Neuronal stem cell (in vitro differentiated cells): ENCODE measurements around the gene HDAC6. TPM values are rescaled to one million over a fixed set of nuclear protein-coding genes. Genes with fewer than 3 reads are reported as not detected.

ENCODE experiments used
- DNase-seq: peaks from one replicate; pipeline ENCODE4 v3.0.0-alpha.2; 2013; ENCODE audit warnings: low spot score
- H2AFZ ChIP-seq: one replicate; pipeline ENCODE4 v1.6.1; 2013; ENCODE audit warnings: mild to moderate bottlenecking, low read length, inconsistent platforms
- H2AK5ac ChIP-seq: 2 replicates; pipeline ENCODE4 v1.6.1; 2013; ENCODE audit warnings: low read depth, mild to moderate bottlenecking, inconsistent platforms, low read length, moderate library complexity, mixed read lengths
- H2BK120ac ChIP-seq: 2 replicates; pipeline ENCODE4 v1.6.1; 2013; ENCODE audit warnings: low read depth, mild to moderate bottlenecking, inconsistent platforms, low read length, moderate library complexity, mixed read lengths
- H2BK12ac ChIP-seq: one replicate; pipeline ENCODE4 v1.6.1; 2013; ENCODE audit warnings: low read length, inconsistent platforms
- H2BK15ac ChIP-seq: 2 replicates; pipeline ENCODE4 v1.6.1; 2013; ENCODE audit warnings: mild to moderate bottlenecking, low read length, inconsistent platforms, mixed read lengths
- H2BK5ac ChIP-seq: one replicate; pipeline ENCODE4 v1.6.1; 2013; ENCODE audit warnings: inconsistent platforms, mild to moderate bottlenecking, low read length, moderate library complexity
- H3K14ac ChIP-seq: one replicate; pipeline ENCODE4 v1.6.1; 2013; ENCODE audit warnings: low read length, inconsistent platforms
- H3K18ac ChIP-seq: 2 replicates; pipeline ENCODE4 v1.6.1; 2013; ENCODE audit warnings: low read length, inconsistent platforms
- H3K23ac ChIP-seq: 2 replicates; pipeline ENCODE4 v1.6.1; 2013; ENCODE audit warnings: low read depth, mild to moderate bottlenecking, mixed read lengths, low read length, inconsistent platforms; ENCODE audit not compliant: poor library complexity
- H3K27ac ChIP-seq: replicated peaks from 3 replicates; pipeline ENCODE4 v1.5.1; 2013; ENCODE audit warnings: low read length, inconsistent platforms
- H3K27me3 ChIP-seq, 3 experiments: 2 replicates each; pipeline ENCODE4 v1.6.1; 2013; ENCODE audit warnings: low read length in 3 of 3, mild to moderate bottlenecking in 2 of 3, inconsistent platforms in 1 of 3, low read depth in 1 of 3, mixed read lengths in 1 of 3, moderate library complexity in 1 of 3; ENCODE audit not compliant: control insufficient read depth in 3 of 3, insufficient read depth in 3 of 3
- H3K36me3 ChIP-seq, 2 donors: replicated peaks in 1 of 2; 2 replicates each; pipeline ENCODE4 v1.6.1; 2013; ENCODE audit warnings: low read length in 2 of 2; ENCODE audit not compliant: control insufficient read depth in 2 of 2, insufficient read depth in 2 of 2
- H3K4ac ChIP-seq: 2 replicates; pipeline ENCODE4 v1.6.1; 2013; ENCODE audit warnings: inconsistent platforms, mild to moderate bottlenecking, low read length, moderate library complexity
- H3K4me1 ChIP-seq, 2 donors: 1 replicate in 1 of 2; 2 replicates in 1 of 2; pipeline ENCODE4 v1.6.1; 2013; ENCODE audit warnings: low read length in 2 of 2, low read depth in 1 of 2; ENCODE audit not compliant: control insufficient read depth in 2 of 2, insufficient read depth in 1 of 2
- H3K4me2 ChIP-seq: one replicate; pipeline ENCODE4 v1.6.1; 2013; ENCODE audit warnings: mild to moderate bottlenecking, low read length, inconsistent platforms; ENCODE audit not compliant: insufficient read depth, poor library complexity, severe bottlenecking
- H3K4me3 ChIP-seq, 2 donors: 2 replicates each; pipeline ENCODE4 v1.5.1; 2013; ENCODE audit warnings: low read length in 2 of 2, mild to moderate bottlenecking in 2 of 2, inconsistent platforms in 1 of 2, moderate library complexity in 1 of 2
- H3K79me1 ChIP-seq: one replicate; pipeline ENCODE4 v1.6.1; 2013; ENCODE audit warnings: low read depth, mild to moderate bottlenecking, inconsistent platforms, low read length, moderate library complexity
- H3K9ac ChIP-seq: one replicate; pipeline ENCODE4 v1.6.1; 2013; ENCODE audit warnings: mild to moderate bottlenecking, low read depth, low read length, inconsistent platforms; ENCODE audit not compliant: poor library complexity
- H3K9me3 ChIP-seq, 2 donors: replicated peaks in 1 of 2; 2 replicates each; pipeline versions ENCODE3 to v1.6.1; 2013; ENCODE audit warnings: low read length in 2 of 2, mild to moderate bottlenecking in 2 of 2, inconsistent platforms in 1 of 2, low read depth in 1 of 2, mixed read lengths in 1 of 2, moderate library complexity in 1 of 2; ENCODE audit not compliant: control insufficient read depth in 2 of 2, insufficient read depth in 1 of 2
- H4K8ac ChIP-seq: one replicate; pipeline ENCODE4 v1.6.1; 2013; ENCODE audit warnings: low read depth, mild to moderate bottlenecking, inconsistent platforms, low read length, moderate library complexity
- H4K91ac ChIP-seq: one replicate; pipeline ENCODE4 v1.6.1; 2013; ENCODE audit warnings: low read length, low read depth, mild to moderate bottlenecking, inconsistent platforms; ENCODE audit not compliant: poor library complexity
- whole genome bisulfite sequencing, 2 donors: extraction: QIAGEN DNeasy Blood & Tissue Kit; methylation state at CpG; one replicate each; pipeline ENCODE4 v1.1.7; 2013; ENCODE audit warnings: missing lambda C conversion rate in 2 of 2, mixed read lengths in 1 of 2; ENCODE audit not compliant: insufficient read length in 2 of 2, insufficient replicate concordance in 1 of 2; ENCODE audit errors: extremely low coverage in 2 of 2; 5-methylcytosine and 5-hydroxymethylcytosine counted together
- polyA plus RNA-seq, 2 experiments: library from polyadenylated mRNA; stranded (reverse); fragments of 200-250 nt; gene quantifications; one replicate each; pipeline ENCODE4 v1.2.3, GENCODE V29; 2013

Gene HDAC6
- polyA plus RNA-seq (2013, experiment 1 of 2) = 118 TPM
- 116 TPM for polyA plus RNA-seq (2013, experiment 2 of 2)

GRCh38 chrX:48801280-48802088, at the start of gene HDAC6:
HDAC6 (plus strand) TSS chrX:48802067; CDS start chrX:48802693, 626 bp downstream.
- Histone ChIP-seq H3K9ac (peak within 1 kb of the TSS; percentile 92), H3K4me1 (peaks cover 5 to 8% of the 10 kb centered on the region in 2 donors), H3K27ac (peak within 1 kb of the TSS; percentile 97), H4K8ac (peak within 1 kb of the TSS; percentile 98), H2AFZ (peak within 1 kb of the TSS; percentile 93), H2BK15ac (no peak within 1 kb of the TSS), H3K27me3 (no peaks in the 10 kb centered on the region), H3K14ac (no peak within 1 kb of the TSS), H3K9me3 (no peaks in the 10 kb centered on the region), H2BK12ac (no peak within 1 kb of the TSS), H2BK5ac (no peak within 1 kb of the TSS), H2BK120ac (no peak within 1 kb of the TSS), H3K36me3 (peaks cover 10 to 28% of the 10 kb centered on the region in 2 donors), H4K91ac (no peak within 1 kb of the TSS), H3K23ac (peak within 1 kb of the TSS; percentile 97), H3K4me2 (peak within 1 kb of the TSS; percentile 73), H3K79me1 (no peaks in the 10 kb centered on the region), H2AK5ac (no peak within 1 kb of the TSS), H3K4ac (no peak within 1 kb of the TSS), H3K4me3 (peak within 1 kb of the TSS; percentile 74 to 95), H3K18ac (peak within 1 kb of the TSS; percentile 96)
- WGBS, 2 donors = no CpG with 5 or more reads among the region's 89 CpGs
- DNase-seq = peak; percentile 96

GRCh38 chrX:48752498-48752897, 49.4 kb upstream of the HDAC6 start:
- Histone ChIP-seq H3K23ac (no peak overlapping the region), H2AFZ (no peak overlapping the region), H3K4me3 (no peak overlapping the region), H3K18ac (no peak overlapping the region), H2AK5ac (no peak overlapping the region), H3K36me3 (no peaks in the 10 kb centered on the region), H2BK15ac (no peak overlapping the region), H3K14ac (no peak overlapping the region), H3K27ac (no peak overlapping the region), H3K9me3 (no peaks in the 10 kb centered on the region), H4K91ac (no peak overlapping the region), H4K8ac (no peak overlapping the region), H2BK5ac (no peak overlapping the region), H3K4me2 (no peak overlapping the region), H3K79me1 (no peaks in the 10 kb centered on the region), H3K4me1 (no peaks in the 10 kb centered on the region), H3K4ac (no peak overlapping the region), H3K9ac (no peak overlapping the region), H2BK120ac (no peak overlapping the region), H2BK12ac (no peak overlapping the region), H3K27me3 (peaks cover 0 to 14% (median 0%) of the 10 kb centered on the region in 3 experiments)
- WGBS, 2 donors = no CpG with 5 or more reads among the region's 7 CpGs
- DNase-seq = no peak

- Histone ChIP-seq H3K27me3 (peaks cover 0 to 21% (median 0%) of the 10 kb centered on the region in 3 experiments), H3K9me3 (no peaks in the 10 kb centered on the region), H2BK15ac (no peak overlapping the region), H4K8ac (no peak overlapping the region), H3K23ac (no peak overlapping the region), H3K4me2 (no peak overlapping the region), H3K4me1 (no peaks in the 10 kb centered on the region), H2AK5ac (no peak overlapping the region), H3K18ac (no peak overlapping the region), H3K4ac (no peak overlapping the region), H3K14ac (no peak overlapping the region), H2BK12ac (no peak overlapping the region), H3K4me3 (no peak overlapping the region), H3K27ac (no peak overlapping the region), H3K36me3 (no peaks in the 10 kb centered on the region), H2BK120ac (no peak overlapping the region), H3K9ac (no peak overlapping the region), H2BK5ac (no peak overlapping the region), H3K79me1 (no peaks in the 10 kb centered on the region), H2AFZ (no peak overlapping the region), H4K91ac (no peak overlapping the region)
- WGBS, 2 donors = no CpG with 5 or more reads among the region's 8 CpGs
- DNase-seq = no peak
Observed at GRCh38 chrX:48753708-48754228, 48.1 kb upstream of the HDAC6 start.

- no peak overlapping the region for H2BK120ac ChIP-seq
- no peak for DNase-seq
- H2BK15ac ChIP-seq = no peak overlapping the region
- no peaks in the 10 kb centered on the region for H3K9me3 ChIP-seq
- no peaks in the 10 kb centered on the region for H3K4me1 ChIP-seq
- no peak overlapping the region for H3K4me3 ChIP-seq
- H3K4me2 ChIP-seq = no peak overlapping the region
- H3K27me3 ChIP-seq = peaks cover 0 to 21% (median 0%) of the 10 kb centered on the region in 3 experiments
- no peaks in the 10 kb centered on the region for H3K79me1 ChIP-seq
- no peak overlapping the region for H2BK12ac ChIP-seq
- H3K18ac ChIP-seq = no peak overlapping the region
- H3K4ac ChIP-seq = no peak overlapping the region
- H3K23ac ChIP-seq = no peak overlapping the region
- no peaks in the 10 kb centered on the region for H3K36me3 ChIP-seq
- H3K9ac ChIP-seq = no peak overlapping the region
- H4K8ac ChIP-seq = no peak overlapping the region
- H2AK5ac ChIP-seq = no peak overlapping the region
- no peak overlapping the region for H2AFZ ChIP-seq
- H4K91ac ChIP-seq = no peak overlapping the region
- H3K27ac ChIP-seq = no peak overlapping the region
- H3K14ac ChIP-seq = no peak overlapping the region
- no peak overlapping the region for H2BK5ac ChIP-seq
- no CpG with 5 or more reads among the region's 8 CpGs for WGBS, 2 donors
Observed at GRCh38 chrX:48754238-48754637, 47.6 kb upstream of the HDAC6 start.
